AG09309 (cell line): ENCODE results near the gene TSN.

Experiments used
- DNase-seq: peaks from one replicate; pipeline ENCODE4 v3.0.0-alpha.2; 2010; ENCODE audit warnings: low read depth
- H3K4me3 ChIP-seq: 2 replicates; pipeline ENCODE4 v1.5.1; 2011; ENCODE audit warnings: mild to moderate bottlenecking, low read depth, low read length, moderate library complexity; ENCODE audit not compliant: control insufficient read depth
- CTCF ChIP-seq: IDR thresholded peaks from 2 replicates; pipeline ENCODE4 v1.5.1; 2011; ENCODE audit warnings: mild to moderate bottlenecking, low read depth, low read length, inconsistent platforms; ENCODE audit not compliant: insufficient read depth, control insufficient read depth; ENCODE audit errors: missing control alignments

The TSN gene

GRCh38 chr2:121771976-121772742 is 16.7 kb downstream of the TSN start:
- DNase-seq, result no peak
- no peak for TF ChIP-seq CTCF
- H3K4me3 ChIP-seq, result no peak overlapping the region

GRCh38 chr2:121774235-121774634 is 18.8 kb downstream of the TSN start:
- no peak overlapping the region for H3K4me3 ChIP-seq
- no peak for DNase-seq
- no peak for TF ChIP-seq CTCF

DNA sequence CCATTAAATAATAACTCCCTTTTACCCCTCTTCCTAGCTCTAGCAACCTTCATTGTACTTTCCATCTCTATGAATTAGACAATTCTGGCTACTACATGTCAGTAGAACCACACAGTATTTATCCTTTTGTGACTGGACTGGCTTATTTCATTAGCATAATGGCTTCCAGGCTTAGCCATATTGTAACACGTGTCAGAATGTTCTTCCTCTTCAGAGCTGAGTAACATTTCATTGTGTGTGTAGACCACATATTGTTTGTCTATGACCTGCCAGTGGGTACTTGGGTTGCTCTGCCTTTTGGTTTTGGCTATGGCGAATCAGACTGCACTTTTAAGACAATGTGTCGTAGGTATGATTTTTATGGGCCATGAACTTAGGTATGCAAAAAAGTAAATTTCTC is 20.9 kb downstream of the TSN start:
- DNase-seq, result no peak
- H3K4me3 ChIP-seq, result no peak overlapping the region
- TF ChIP-seq CTCF, result no peak

DNA sequence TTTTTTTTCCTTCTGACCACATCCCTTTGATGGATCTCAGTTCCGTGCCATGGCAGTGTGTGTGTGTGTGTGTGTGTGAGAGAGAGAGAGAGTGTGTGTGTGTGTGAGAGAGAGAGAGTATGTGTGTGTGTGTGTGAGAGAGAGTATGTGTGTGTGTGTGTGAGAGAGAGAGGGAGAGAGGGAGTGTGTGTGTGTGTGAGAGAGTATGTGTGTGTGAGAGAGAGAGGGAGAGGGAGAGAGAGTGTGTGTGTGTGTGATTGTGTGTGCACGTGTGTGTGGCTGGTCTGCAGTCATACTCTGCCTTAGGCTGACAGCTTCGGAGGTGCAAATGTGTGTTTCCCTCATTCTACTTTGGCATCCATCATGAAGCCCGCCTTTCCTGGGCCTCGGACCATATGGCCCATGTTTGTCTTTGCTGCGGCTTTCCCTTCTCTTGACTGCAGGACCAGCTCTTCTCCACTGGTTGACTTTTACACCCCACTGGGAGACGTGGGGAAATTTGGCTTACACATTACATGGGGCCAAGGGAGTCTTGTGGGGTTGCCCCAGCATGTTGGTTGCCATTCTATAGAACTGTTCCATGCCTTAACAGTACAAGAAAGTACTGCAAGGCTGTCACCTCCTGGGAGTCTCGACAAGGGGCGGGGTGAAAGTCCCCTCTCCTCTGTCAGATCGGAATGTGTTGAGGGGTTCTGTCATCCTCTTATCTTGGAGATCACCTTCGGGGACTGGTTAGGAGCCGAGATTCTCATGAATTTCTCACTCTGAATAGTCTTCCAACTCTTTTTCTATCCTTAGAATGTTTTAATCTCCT is 21.6 kb downstream of the TSN start:
- no peak for DNase-seq
- no peak overlapping the region for H3K4me3 ChIP-seq
- no peak for TF ChIP-seq CTCF

DNA sequence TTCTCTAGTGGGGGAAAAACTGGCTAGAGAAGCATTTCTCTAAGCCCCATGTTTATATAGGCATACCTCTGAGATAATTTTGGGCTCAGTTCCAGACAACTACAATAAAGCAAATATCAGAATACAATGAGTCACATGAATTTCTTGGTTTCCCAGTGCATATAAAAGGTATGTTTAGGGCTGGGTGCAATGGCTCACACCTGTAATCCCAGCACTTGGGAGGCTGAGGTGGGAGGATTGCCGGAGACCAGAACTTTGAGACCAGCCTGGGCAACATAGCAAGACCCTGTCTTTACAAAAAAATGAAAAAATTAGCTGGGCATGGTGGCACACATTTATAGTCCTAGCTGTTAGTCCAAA is 22.2 kb downstream of the TSN start:
- no peak overlapping the region for H3K4me3 ChIP-seq
- TF ChIP-seq CTCF, result no peak
- no peak for DNase-seq

DNA sequence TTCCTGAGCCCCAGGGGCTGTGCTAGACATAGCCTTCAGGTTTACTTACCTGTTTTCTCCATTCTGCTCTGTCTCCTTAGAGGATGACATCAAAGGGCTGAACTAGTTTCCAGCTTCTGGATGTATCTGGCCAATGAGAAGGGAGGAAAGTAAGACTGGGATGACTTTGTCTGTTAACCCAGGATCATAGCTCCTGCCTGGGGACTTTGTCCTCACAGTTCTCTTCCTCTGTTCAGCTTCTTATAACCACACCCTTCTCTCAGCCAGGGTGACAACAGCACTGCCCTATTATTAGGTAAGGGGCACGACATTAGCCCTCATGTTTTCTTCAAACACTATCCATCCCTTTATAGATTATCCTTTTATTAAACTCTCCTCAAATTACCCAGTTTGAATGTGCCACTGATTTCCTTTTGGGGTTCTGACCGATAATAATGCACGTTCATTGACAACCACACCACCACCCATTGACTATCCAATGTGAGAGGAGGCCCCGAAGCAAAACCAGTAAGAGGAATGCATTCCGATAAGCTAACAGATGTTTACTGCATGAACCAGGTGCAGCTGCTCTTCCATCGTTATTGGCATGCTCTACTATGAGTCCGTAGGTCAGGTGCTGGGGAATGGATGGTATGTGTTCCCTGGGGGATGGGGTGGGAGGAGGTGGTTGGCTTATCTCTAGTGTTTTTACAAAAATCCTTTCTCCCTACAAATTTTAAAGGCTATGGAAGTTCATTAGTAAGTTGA is 23.5 kb downstream of the TSN start:
- H3K4me3 ChIP-seq, result no peak overlapping the region
- DNase-seq, result no peak
- no peak for TF ChIP-seq CTCF
